GM19452 (cell line): ENCODE results near the gene DDRGK1.
"Not testable (repeated sequence)": the region's sequence is repeated elsewhere in the genome, so short reads cannot be mapped to it uniquely, and the experiment has no call there.

Source experiments
- ATAC-seq: cut with Tn5 transposase; IDR thresholded peaks from one replicate; pipeline ENCODE4 v1.9.1; 2021; ENCODE audit not compliant: unreplicated experiment

Gene DDRGK1

GRCh38 chr20:3188823-3189413 lies 15.6 kb downstream of the DDRGK1 start:
- ATAC-seq = no peak

DNA sequence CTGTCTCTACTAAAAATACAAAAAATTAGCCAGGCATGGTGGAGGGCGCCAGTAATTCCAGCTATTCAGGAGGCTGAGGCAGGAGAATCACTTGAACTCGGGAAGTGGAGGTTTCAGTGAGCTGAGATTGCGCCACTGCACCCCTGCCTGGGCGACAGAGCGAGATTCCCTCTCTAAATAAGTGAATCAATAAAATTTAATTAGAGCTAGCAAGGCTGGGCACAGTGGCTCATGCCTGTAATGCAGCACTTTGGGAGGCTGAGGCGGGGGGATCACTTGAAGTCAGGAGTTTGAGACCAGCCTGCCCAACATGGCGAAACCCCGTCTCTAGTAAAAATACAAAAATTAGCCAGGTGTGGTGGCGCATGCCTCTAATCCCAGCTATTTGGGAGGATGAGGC lies 16.6 kb downstream of the DDRGK1 start:
- not testable (repeated sequence) for ATAC-seq

DNA sequence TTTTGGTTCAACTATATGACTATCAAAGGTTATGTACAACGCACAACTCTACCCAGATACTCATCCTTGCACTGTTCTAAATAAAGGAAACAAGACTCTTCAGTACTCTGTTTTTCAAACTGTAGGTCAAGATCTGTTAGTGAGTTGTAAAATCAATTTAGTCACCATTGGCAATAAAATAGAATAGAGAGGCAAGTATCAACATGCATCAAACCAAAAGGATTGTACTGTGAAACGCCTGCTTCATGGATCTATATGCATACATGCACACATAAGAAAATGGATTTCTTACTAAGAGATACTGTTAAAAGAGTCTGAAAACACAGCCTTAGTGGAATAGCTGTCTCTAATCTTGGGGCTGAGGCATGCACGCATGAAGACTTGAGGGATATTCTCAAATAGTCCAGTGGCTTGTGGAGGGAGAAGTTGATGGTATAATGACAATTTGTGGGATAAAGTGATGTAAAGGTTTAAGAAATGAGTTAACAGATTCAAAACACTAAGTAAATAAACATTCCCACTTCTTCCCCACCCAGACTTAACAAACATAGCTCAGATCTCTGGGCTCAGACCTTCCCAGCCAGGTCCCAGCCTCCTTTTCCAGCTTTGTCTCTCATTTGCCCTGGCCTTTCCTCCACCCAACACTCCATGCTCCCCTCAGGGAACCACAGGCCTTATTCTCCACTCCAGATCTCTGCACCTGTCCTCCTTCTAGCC lies 20.4 kb downstream of the DDRGK1 start:
- ATAC-seq = no peak

DNA sequence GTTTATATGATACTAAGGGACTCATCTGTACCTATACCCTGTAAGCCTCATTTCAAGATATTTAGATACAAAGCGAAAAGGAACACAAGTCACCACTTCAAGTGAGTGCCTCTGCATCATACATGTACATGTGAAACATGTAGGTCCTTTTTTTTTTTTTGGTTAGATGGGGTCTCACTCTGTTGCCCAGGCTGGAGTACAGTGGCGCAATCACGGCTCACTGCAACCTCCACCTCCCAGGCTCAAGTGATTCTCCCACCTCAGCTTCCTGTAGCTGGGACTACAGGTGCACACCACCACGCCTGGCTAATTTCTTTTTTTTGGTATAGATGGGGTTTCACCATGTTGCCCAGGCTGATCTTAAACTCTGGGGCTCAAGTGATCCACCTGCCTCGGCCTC lies 22.1 kb downstream of the DDRGK1 start:
- not testable (repeated sequence) for ATAC-seq

- ATAC-seq = no peak
Measured at GRCh38 chr20:3181270-3181669, 23.2 kb downstream of the DDRGK1 start.

DNA sequence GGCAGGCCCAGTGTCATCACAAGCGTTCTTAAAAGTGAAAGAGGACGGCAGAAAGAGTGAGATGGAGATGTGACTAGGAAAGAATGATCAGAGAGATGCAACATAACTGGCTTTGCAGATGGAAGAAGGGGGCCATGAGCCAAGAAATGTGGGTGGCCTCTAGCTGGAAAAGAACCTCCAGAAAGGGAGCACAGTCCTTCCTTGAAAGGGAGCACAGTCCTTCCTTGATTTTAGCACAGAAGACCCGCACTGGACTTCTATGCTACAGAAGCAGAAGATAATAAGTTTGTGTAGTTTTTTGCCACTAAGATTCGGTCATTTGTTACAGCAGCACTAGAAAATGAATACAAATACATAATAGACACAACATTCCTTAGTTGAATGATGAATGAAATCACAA lies 24.2 kb downstream of the DDRGK1 start:
- no peak for ATAC-seq

GRCh38 chr20:3177746-3178485 lies 26.6 kb downstream of the DDRGK1 start:
- ATAC-seq = no peak

DNA sequence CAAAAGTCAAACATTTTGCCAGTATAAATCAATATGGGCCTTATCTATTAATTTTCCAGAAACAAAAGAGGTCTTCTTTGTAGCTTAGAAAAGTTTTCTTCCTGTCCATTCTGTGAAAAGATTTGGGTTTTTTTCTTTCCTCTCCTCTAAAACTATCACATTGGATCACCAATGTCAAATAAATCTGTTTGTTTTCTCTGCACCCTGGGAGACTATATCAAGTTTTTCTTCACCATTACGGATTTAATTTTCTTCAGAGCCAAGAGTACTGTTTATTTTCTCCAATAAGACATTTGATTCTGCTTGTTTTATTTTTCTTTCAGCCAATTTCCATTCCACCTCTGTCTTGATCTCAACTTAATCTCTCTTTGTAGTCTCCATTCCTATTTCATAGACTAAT lies 29.2 kb downstream of the DDRGK1 start:
- ATAC-seq = no peak

GRCh38 chr20:3174442-3175261 lies 29.8 kb downstream of the DDRGK1 start:
- no peak for ATAC-seq

GRCh38 chr20:3173610-3174441 lies 30.7 kb downstream of the DDRGK1 start:
- peak; percentile 27 for ATAC-seq

- peak; percentile 85 for ATAC-seq
Measured at GRCh38 chr20:3172933-3173609, 31.4 kb downstream of the DDRGK1 start, which contains the start of gene LZTS3. Gene LZTS3 (minus strand): TSS chr20:3173549. CDS start chr20:3167163, 6,386 bp downstream.

DNA sequence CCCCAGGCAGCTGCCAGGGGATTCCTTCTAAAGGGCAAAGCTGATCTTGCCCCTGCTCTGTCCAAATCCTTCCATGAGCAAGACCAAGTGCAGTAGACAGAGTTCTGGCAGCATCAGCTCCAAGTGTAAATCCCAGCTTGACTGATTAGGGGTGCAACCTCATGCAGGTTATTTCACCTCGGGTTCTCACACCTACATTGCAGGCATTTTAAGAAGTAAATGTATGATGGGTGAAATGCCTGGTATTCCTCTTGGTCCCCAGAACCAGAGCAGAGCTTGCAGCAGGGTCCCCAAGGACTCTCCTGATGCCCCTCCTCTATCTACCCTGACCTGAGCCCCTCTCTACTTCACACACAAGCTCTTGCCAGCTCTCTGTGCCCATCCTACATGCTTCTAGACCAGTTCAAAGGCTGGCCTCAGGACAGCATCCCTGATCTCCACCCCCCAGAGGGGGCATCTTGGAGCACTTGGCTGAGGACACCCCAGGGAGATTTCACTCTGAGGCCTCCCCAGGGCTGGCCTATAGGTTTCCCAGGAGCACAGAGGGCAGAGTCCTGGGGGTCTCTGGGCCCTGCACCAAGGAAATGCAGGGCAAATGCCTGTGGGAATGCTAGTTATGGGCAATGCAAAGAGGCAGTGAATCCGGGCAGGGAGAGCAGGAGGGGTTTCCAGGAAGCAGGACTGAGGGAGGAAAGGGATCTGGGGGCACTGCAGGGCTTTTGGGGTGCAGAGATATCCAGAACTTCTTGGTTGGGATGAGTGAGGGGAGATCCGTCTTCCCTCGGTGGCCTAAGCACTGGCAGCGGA lies 32.2 kb downstream of the DDRGK1 start:
- ATAC-seq = no peak

GRCh38 chr20:3171391-3172125 lies 32.9 kb downstream of the DDRGK1 start:
- ATAC-seq = no peak

DNA sequence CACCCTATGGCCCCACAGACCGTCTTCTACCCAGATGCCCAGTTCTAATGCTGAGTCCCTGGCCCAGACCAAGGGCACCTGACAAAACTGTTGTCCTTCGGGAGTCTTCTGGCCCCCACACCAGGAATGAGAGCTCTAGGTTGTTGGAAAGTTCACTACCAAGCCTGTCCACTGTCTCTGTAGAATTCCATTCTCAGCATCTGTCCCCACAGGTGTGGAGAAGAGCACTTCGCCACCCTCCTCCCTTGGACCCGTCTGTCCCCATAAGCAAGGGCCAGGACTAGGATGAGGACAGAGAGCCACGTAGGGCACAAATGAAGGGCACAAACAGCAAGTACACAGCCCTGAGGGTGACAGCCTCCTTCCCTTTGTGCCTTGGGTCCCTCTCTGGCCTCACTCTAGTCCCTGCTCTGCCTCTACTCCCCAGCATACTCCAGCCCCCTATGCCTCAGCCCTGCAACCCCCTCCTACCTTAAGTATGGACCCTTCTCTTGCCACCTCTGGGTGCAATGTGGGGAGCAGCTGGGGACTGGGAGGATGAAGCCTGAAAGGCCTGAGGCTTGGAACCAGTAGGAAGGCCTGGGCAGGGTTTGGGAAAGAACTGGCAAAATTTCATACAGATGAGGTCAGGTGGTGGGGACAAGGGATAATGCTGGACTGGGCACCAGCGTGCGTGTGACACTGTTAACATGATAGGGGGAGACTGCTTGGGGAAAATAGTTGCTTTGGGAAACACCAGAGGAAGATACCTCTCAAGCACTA lies 35.5 kb downstream of the DDRGK1 start:
- no peak for ATAC-seq

DNA sequence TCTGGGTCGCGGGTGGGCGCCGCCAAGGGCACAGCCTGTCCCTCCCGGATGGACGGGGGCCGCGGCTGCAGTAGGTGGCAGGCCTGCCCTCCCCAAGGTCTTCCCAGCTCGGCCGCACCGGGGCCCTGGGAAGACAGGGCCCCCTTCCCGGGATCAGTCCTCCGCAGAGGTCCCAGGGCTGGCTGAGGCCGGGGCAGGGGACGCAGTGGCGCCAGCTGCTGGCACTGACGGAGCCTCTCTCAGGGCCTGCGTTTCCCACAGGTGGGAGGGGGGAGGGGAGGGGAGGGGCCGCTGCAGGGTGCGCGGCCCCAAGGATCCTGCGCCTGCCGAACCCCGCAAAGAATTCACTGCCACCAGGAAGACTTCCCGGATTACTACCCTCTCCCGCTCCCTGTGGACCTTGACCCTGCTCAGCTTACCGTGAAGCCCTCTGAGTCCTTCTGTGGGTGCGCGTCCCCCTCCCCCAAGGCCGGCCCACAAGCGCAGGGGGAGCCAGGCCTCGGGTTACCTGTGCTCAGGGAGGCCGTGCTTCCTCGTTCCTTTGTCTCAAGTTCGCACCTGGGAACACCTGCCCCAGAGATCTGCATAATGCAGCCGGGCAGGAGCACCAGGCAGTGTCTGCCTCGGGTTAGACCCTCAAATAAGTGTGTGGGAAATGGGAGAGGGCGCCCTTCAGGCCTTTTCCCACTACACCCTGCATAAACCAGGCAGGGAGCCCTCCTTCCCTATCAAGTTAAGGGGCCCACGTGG lies 36.2 kb downstream of the DDRGK1 start:
- no peak for ATAC-seq

- ATAC-seq = no peak
Measured at GRCh38 chr20:3167738-3168078, 36.8 kb downstream of the DDRGK1 start.

DNA sequence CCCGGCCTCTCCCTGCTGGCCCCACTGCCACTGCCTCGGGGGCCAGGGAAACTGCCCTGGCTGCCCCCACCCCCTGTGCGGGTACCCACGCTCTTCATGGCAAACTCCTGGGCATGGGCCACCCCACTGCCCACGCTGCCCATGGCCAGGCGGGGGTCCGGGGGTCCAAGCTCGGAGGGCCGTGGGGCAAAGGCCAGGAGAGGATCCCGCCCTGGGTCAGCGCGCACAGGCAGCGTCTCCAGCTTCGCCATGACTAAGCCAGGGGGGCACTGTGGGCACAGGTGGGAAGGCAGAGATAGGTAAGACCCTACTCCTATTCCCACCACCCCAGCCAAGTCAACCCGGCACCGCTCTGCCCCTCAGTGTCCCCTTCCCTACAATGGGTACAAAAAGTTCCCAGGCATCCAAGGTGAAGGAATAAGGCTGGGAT lies 37.6 kb downstream of the DDRGK1 start:
- no peak for ATAC-seq
